ENCODE data around the gene RNF126.
A peak's percentile ranks its signal among the peaks of the same experiment; 100 is the strongest.
"Not testable (repeated sequence)": the region's sequence is repeated elsewhere in the genome, so short reads cannot be mapped to it uniquely, and the experiment has no call there.

Gene RNF126

DNA sequence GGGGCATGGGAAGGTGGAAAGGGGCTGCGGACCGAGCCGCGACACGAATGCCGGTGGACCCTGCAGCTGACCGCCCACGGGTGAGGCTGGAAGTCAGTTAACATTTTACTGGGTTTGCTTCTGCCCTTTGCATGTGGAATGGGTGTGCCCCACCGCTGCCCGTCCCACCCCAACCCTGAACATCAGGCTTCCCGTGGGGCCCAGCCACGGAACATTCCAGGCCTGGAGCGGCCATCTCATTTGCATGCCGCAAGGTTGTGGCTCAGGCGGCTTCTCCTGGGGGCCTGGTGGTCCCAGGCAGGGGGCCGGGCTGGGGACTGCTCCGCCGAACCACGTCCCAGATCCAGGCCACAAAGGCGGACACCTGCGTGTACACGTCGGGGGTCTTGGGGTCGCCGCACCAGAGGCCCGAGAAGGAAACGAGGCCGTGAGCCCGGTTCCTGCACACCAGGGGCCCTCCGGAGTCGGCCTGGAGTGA is 22.5 kb upstream of the RNF126 start:
- DNase-seq: no peak

DNA sequence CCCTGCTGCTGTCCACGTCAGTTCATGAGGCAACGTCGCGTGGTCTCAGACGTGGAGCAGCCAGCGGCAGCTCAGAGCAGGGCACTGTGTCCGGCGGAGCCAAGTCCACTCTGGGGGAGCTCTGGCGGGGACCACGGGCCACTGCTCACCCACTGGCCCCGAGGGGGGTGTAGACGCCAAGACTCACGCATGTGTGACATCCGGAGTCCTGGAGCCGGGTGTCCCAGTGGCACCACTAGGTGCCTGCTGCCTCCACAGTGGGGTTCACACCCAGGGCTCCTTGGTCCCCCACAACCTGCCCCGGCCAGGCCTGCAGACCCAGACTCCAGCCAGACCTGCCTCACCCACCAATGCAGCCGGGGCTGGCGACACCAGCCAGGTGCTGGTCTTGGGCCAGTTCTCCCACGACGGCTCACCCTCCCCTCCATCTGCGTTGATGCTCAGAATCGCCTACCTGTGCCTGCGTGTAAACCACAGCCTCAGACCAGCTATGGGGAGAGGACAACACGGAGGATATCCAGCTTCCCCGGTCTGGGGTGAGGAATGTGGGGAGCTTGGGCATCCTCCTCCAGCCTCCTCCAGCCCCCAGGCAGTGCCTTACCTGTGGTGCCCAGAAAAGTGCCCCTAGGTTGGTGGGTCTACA is 19.8 kb upstream of the RNF126 start:
- DNase-seq: no peak

DNA sequence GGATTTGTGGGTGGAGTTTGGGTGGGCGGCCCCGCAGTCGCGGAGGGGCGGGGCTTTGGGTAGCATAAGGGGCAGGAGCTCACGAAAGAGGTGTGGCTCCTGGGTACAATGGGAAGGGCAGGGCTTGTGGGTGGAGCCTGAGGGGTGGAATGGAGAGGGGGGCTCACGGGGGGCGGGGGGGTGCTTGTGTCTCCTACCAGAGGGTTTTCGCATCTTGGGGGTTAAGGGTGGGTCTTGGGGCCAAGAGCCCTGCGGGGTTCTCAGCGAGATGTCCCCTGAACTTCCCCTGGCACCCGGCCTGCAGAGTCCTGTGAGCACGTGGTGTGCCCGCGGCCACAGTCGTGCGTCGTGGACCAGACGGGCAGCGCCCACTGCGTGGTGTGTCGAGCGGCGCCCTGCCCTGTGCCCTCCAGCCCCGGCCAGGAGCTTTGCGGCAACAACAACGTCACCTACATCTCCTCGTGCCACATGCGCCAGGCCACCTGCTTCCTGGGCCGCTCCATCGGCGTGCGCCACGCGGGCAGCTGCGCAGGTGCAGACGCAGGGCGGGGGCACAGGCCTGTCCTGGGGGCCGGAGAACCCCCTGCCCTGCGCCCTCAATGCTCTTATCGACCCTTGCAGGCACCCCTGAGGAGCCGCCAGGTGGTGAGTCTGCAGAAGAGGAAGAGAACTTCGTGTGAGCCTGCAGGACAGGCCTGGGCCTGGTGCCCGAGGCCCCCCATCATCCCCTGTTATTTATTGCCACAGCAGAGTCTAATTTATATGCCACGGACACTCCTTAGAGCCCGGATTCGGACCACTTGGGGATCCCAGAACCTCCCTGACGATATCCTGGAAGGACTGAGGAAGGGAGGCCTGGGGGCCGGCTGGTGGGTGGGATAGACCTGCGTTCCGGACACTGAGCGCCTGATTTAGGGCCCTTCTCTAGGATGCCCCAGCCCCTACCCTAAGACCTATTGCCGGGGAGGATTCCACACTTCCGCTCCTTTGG is 18.3 kb upstream of the RNF126 start:
- peak in 1 of 2 donors; percentile 95 for DNase-seq

DNA sequence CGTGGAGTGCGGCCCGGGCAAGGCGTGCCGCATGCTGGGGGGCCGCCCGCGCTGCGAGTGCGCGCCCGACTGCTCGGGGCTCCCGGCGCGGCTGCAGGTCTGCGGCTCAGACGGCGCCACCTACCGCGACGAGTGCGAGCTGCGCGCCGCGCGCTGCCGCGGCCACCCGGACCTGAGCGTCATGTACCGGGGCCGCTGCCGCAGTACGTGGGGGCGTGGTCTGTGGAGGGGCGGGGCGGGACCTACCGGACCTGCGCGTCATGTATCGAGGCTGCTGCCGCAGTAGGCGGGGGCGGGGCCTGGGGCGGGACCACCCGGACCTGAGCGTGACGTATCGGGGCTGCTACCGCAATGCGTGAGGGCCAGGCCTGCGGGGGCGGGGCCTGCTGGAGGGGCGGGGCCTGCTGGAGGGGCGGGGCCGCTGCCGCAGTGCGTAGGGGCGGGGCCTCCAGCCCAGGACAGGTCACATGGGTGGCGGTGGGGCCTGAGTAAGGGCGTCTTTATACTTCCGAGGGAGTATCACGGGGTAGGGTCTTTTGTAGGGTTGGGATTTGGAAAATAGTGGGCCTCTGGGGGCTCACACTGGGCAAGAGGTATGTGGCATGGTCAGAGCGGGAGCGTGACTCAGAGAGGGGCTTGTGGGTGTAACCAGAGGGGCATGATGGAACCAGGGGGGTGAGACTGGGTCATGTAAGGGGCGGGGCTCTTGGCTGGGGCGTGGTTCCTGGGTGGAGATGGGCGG is 17.4 kb upstream of the RNF126 start:
- DNase-seq: peak; percentile 100

DNA sequence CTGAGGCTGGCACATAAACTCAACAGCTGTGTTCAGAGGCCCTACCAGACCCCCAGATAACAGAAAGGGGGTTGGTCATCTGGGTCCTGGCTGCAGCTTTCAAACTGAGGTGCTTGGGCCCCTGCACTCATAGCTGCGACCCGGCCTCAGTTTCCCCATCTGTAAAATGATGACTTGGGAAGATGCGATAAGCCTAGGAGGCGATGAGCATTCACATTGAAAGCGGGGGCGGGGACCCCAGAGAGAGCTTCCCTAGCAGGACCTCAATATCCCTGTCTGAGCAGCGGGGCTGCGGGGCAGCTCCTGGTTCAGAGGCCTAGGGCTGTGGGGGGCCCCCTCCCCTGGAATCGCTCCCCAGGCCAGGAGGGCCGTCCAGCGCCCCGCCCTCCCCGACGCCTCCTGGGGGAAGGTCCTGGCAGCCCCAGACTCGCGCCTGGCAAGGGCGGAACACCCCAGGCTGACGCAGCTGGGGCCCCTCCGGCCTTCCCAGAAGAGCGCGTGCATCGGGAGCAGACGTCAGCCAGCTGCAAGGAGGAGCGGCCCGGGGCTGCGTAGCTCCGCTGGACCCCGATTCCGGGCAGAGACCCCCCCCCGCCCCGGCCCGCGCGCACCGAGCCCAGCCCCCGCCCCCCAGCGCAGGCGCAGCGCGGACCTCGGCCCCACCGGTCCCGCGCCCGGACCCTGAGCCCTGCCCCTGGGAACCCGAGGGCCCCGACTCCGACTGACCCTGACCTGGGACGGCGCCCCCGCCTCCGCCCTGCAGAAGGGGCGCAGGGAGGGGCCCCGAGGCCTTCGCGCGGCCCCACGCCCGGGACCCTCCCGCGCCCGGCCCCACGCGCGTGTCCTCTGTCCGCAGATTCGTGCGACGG is 16.6 kb upstream of the RNF126 start:
- peak; percentile 47 to 62 for DNase-seq

DNA sequence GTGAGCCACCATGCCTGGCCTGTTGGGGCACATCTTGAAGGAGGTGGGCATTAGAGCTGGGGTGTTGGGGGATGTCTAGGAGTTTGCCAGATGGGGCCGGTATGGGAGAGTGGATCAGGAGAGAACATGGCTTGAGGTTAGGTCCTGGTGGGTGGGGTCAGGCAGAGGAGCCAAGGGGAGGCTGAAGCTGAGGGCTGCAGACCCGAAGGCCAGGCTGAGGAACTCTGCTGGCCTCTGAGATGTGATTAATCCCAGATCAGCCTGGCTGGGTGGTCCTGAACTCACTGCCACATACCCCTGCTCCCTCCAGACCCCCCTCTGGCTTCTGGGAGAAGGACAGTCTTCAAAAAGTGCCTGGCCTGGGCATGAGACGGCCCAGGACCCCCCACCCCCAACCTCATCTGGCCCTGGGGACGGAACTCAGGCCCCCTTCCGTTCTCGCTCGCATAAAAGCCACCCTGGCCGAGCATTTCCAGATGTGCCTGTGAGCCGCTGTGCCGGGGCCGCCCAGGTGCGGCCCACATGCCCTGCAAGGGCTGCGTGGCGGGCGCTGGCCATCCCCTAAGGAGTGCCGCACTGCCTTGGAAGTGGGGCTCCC is 15.9 kb upstream of the RNF126 start:
- DNase-seq: no peak

DNA sequence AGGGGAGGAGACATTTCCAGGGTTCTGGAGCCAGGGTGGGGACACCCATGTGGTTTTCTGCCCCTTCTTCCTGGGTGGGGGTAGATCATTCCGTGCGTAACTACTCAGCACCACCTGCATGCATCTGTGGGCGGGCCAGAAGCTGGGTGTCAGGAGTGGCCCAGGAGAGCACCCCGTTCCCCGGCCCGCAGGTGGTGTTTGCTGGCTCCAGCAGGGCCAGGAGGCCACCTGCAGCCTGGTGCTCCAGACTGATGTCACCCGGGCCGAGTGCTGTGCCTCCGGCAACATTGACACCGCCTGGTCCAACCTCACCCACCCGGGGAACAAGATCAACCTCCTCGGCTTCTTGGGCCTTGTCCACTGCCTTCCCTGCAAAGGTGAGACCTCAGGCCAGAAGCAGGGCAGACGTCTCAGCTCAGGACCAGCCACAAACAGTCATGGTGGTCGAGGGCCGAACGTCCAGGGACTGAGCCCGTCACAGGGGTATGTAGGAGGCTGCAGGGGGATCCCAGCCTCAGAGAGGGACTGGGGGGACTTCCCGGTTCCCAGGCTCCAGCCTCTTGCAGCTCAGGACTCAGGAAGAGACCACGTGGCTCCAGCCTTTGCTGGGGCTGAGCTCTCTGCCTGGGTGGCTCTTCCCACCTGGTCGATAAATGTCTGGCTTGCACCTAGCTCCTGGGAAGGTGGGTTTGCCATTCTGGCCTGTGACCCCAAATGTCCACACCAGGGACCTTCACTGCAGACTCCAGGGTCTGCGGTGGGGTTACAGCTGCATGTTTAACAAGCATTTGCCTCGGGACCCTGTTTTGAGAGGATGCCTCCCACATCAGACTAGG is 14.8 kb upstream of the RNF126 start:
- no peak for DNase-seq

DNA sequence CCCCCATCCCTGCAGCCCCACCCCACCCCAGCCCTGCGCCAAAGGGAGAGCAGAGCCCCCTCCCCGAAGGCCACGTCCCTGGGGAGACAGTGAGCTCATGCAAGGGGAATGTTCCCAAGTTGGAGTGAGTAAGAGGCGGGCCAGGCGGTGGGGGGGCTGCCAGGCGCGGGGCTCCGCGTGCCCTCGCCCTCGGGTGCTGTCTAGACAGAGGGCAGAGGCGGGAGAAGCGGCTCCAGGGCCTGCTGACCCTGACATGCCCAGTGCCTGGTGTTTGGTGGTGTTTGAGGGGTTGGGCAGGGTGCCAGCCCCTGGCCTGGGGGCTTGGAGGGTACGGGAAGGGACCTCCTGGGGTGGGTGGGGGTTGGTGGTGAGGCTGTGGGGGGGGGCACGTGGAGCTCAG is 14.2 kb upstream of the RNF126 start:
- no peak for DNase-seq

DNA sequence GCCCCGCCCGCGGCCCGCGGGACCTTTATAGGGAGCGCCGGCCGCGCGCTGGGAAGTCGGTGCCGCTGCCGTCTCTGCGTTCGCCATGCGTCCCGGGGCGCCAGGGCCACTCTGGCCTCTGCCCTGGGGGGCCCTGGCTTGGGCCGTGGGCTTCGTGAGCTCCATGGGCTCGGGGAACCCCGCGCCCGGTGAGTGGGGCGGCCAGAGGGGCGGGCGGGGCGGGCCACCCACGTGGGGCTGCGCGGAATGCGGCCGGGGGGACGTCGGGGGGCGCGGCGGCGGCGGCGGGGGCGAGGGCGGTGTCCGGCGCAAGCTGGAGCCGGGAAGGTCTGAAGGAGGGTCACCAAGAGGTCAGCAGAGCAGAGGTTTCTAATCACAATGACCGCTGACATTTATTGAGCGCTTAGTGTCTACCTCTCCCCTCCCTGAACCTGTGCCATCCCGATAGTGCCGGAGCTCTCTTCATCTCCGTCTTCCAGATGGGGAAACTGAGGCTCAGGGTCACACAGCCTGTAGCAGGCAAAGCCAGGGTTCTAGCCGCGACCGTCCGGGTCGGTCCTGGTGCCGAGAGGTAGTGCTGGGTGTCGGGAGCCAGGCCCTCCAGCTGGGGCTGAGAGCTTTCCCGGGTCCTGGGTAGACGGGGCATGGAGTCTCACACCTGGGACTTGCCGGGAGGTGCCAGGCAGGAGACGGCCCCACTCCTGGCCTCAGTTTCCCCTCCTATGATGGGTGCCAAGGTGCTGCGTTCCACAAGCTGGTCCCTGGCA is 13.5 kb upstream of the RNF126 start, which contains the start of gene FSTL3:
Gene FSTL3, plus strand, starts transcription at position 54 of the 767 bp plus-strand sequence. Its CDS starts 32 bp downstream, at position 86.
- no peak for DNase-seq

DNA sequence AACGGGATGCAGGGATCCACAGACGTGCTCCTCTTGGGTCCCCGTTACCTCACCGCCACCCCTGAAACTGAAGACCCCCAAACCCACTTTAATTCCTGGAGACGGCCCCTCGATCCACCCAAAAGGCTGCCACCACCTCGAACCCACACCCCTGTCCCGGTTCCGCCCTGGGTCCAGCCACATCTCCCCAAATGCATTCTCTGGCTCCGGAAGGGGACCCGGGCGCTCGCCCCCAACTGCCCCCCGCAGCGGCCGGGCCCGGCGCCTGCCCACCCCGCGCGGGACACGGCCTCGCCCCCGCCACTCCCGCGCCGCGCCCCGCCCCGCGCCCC is 13.0 kb upstream of the RNF126 start:
- DNase-seq: no peak

DNA sequence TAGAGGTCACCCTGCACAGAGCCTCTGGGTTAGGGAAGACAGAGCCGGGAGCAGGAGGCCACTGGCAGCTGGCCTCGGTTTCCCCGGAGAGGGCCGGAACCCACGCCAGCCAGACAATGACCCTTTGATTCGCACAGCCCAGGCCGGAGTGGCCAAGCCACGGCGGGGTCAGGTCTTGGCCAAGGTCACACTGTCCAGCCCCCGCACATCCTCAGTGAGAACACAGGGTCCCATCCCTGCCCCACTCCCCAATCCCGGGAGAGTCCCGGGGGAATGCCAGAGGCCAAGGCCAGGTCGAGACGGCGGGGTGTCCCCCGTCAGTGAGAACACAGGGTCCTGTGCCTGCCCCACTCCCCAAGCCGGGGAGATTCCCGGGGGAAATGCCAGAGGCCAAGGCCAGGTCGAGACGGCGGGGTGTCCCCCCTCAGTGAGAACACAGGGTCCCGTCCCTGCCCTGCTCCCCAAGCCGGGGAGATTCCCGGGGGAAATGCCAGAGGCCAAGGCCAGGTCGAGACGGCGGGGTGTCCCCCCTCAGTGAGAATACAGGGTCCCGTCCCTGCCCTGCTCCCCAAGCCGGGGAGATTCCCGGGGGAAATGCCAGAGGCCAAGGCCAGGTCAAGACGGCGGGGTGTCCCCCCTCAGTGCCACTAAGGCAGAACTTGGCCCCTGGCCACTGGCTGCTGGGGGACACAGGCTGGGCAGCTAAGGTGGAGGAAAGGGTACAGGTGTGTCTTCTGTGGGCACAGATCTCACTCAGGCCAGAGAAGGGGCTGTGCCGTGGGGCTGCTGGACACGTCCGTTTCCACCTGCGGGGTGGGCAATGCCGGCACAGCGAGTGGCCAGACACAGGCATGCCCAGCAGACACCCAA is 11.5 kb upstream of the RNF126 start:
- DNase-seq: no peak

DNA sequence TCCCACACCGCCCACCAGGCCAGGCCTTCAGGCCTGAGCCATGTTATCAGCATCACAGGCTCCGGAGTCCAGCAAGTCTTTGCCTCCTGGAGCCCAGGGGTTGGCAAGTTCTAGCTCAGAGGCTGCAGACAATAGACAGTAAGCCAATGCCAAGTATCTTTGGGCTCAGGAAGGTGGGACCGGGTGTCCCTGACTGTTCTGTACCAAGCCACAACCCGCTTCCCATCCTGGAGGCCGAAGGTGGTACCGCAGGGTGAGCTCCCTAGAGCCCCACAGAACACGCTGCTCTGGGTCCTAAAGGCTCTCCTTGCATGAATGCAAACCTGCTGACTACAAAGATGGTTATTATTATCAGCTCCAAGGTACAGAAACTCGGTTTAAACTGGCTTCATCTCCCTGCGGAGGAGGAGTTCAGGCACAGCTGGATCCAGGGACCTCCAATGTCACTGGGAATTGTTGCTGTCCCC is 7.6 kb upstream of the RNF126 start:
- DNase-seq: no peak

DNA sequence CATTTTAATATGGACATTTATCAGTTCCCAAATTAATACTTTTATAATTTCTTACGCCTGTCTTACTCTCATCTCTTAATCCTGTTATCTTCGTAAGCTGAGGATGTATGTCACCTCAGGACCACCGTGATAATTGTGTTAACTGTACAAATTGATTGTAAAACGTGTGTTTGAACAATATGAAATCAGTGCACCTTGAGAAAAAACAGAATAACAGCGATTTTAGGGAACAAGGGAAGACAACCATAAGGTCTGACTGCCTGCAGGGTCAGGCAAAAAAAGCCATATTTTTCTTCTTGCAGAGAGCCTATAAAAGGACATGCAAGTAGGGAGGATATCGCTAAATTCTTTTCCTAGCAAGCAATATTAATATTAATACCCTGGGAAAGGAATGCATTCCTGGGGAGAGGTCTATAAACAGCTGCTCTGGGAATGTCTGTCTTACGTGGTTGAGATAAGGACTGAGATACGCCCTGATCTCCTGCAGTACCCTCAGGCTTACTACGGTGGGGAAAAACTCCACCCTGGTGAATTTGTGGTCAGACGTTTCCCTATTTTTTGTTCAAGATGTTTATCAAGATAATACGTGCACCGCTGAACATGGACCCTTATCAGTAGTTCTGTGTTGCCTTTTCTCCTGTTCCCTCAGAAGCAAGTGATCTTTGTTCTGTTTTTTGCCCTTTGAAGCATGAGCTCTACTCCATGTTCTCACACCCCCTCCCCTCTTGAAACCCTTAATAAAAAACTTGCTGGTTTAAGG is 5.8 kb upstream of the RNF126 start:
- DNase-seq: not testable (repeated sequence)

DNA sequence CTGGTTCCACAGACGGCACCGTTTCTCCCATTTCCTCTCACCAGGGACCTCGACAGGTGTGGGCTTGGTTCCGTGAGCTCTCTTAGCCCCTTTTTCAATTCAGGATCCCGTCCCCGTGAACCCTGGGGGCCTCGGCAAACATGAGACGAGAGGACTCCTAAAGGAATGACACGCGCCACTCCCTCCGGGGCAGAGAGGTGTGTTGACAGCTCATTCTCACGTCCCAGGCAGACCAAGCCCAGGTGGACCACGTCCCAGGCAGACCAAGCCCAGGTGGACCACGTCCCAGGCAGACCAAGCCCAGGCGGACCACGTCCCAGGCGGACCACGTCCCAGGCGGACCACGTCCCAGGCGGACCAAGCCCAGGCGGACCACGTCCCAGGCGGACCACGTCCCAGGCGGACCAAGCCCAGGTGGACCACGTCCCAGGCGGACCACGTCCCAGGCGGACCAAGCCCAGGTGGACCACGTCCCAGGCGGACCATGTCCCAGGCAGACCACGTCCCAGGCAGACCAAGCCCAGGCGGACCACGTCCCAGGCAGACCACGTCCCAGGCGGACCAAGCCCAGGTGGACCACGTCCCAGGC is 4.1 kb upstream of the RNF126 start:
- DNase-seq: not testable (repeated sequence)

DNA sequence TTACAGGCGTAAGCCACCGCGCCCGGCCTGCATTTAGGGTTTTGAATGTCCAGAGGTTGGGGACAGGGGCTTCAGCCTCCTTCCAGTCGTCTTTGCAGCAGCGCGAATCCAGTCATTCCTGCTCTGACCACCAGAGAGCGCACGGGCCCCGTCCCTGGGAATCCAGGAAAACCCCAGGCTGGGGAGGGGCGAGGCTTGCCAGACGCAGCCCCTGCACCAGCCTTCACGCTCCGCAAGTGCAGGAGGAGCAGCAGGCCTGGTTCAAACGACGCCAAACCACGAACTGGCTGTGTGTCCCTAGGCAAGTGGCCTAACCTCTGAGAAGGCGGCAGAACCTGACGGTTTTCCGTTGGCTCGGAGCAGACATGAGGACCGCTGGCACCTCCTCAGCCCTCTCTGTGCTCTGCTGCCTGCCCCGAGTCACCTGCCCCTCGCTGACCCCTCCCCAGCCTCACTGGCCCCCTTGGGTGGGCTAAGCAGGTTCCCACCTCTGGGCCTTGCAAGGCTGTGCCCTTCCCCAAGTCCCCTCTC is 2.0 kb upstream of the RNF126 start:
- DNase-seq: peak; percentile 87 to 89

DNA sequence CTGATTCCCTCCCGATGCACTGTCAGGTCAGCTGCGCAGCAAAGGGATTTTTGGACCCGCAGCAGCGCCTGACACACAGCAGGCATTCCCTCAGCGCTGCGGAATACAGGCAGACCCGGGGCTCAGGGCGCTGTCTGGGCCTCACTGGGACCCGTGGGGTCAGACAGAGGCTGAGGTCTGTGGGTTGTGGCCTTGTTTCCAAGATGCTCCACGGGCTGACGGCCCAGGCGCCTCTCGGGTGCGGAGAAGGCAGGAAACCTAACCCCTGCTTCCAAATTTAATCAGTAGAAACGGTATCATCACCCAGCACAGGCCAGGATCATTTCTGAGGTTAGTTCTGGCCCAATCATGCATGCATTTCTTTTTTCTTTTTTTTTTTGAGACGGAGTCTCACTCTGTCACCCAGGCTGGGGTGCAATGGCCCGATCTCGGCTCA is 686 bp upstream of the RNF126 start:
- no peak for DNase-seq

DNA sequence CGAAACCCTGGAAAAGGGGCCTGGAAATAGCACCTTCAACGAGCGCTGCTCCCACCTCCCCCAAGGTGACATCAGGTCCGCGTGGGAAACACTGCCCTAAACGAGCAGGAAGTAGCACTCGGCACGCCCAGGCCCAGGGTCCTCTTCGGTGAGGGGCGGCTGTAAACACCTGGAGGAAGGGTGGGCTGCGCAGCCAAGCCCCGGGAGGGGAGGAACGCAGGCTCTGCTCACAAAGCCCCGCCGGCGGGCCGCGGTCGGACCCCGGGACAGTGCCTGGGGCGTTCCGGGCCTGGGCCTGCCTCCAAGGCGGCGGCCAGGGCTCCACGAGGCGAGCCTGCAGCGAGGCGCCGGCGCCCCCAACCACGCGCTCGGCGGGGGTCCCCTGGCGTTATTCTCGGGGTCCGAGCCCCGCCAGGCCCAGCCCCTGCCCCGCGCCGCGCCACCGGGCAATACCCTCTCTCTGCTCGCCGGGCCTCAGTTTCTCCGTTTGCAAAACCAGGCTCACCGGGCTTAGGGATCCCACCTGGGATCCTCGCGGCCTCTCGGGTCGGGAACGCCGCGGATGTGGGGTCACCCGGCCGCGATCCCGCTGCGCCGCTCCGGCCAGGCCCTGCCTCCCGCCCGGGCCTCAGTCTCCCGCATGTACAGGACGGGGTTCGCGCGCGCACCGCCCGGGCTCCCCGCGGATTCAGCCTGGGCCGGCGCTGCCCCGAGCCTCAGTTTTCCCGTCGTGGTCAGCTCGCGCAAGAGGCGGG is 630 bp downstream of the RNF126 start:
- DNase-seq: peak; percentile 76

Measured in stimulated activated CD4-positive, alpha-beta T cell treated with anti-CD3 and anti-CD28 coated beads, Interleukin-2, amount 100 ng/mL, for 24 hours (primary cell).